NCI-H2196 (cell line): Measurements from ENCODE around the gene ERVV-1.
"Not testable (repeated sequence)": the region's sequence is repeated elsewhere in the genome, so short reads cannot be mapped to it uniquely, and the experiment has no call there.

Source experiments
- DNase-seq: peaks from one replicate; lab custom pipeline; 2025; ENCODE audit not compliant: unreplicated experiment; lab: John Stamatoyannopoulos, UW

Gene ERVV-1

GRCh38 chr19:53013621-53014020 lies at the start of gene ERVV-1:
Gene ERVV-1 (plus strand): TSS chr19:53013921. CDS start chr19:53014091, 170 bp downstream.
- no peak for DNase-seq

- no peak for DNase-seq
Observed at GRCh38 chr19:52967772-52968171, 45.9 kb upstream of the ERVV-1 start.

- DNase-seq: no peak
Observed at GRCh38 chr19:52981329-52981728, 32.4 kb upstream of the ERVV-1 start.

- DNase-seq: not testable (repeated sequence)
Observed at GRCh38 chr19:52983167-52983566, 30.6 kb upstream of the ERVV-1 start.

- no peak for DNase-seq
Observed at GRCh38 chr19:52987221-52987620, 26.5 kb upstream of the ERVV-1 start.

- DNase-seq: no peak
Observed at GRCh38 chr19:52988506-52988905, 25.2 kb upstream of the ERVV-1 start.

GRCh38 chr19:52990759-52991418 lies 22.8 kb upstream of the ERVV-1 start:
- no peak for DNase-seq

- DNase-seq: no peak
Observed at GRCh38 chr19:52991484-52991883, 22.2 kb upstream of the ERVV-1 start.

GRCh38 chr19:52992109-52993004 lies 21.4 kb upstream of the ERVV-1 start:
- DNase-seq: no peak

GRCh38 chr19:52993342-52994178 lies 20.2 kb upstream of the ERVV-1 start:
- DNase-seq: no peak

- DNase-seq: no peak
Observed at GRCh38 chr19:52995711-52996110, 18.0 kb upstream of the ERVV-1 start.

- DNase-seq: no peak
Observed at GRCh38 chr19:52997975-52998374, 15.7 kb upstream of the ERVV-1 start.

- no peak for DNase-seq
Observed at GRCh38 chr19:53002479-53002878, 11.2 kb upstream of the ERVV-1 start.

GRCh38 chr19:53004242-53004641 lies 9.5 kb upstream of the ERVV-1 start:
- DNase-seq: no peak

- no peak for DNase-seq
Observed at GRCh38 chr19:53007200-53007599, 6.5 kb upstream of the ERVV-1 start.

GRCh38 chr19:53007606-53008005 lies 6.1 kb upstream of the ERVV-1 start:
- DNase-seq: no peak

GRCh38 chr19:53008061-53008778 lies 5.5 kb upstream of the ERVV-1 start:
- no peak for DNase-seq

- no peak for DNase-seq
Observed at GRCh38 chr19:53010494-53010893, 3.2 kb upstream of the ERVV-1 start.

GRCh38 chr19:53012006-53012405 lies 1.7 kb upstream of the ERVV-1 start:
- DNase-seq: no peak

- no peak for DNase-seq
Observed at GRCh38 chr19:53015159-53015558, 1.4 kb downstream of the ERVV-1 start.

GRCh38 chr19:53015730-53016129 lies 2.0 kb downstream of the ERVV-1 start:
- DNase-seq: no peak
